Thoracic aorta (tissue), 2 donors: ENCODE measurements around the gene DBN1. TPM values are rescaled to one million over a fixed set of nuclear protein-coding genes. Genes with fewer than 3 reads are reported as not detected.

Experiments
- ATAC-seq: fragments of 150-250 bp; one replicate; pipeline ENCODE4 v1.8.0; 2017; ENCODE audit warnings: low read depth; ENCODE audit not compliant: insufficient number of reproducible peaks, low FRiP score
- DNase-seq: peaks from one replicate; pipeline ENCODE4 v3.0.0-alpha.2; 2020; ENCODE audit warnings: low spot score
- H3K27ac ChIP-seq, 2 donors: fragments of 200-600 bp; sonication (generic); 1 replicate in 1 of 2; 2 replicates in 1 of 2; pipeline ENCODE4 v1.5.1; 2016; ENCODE audit warnings: mild to moderate bottlenecking in 2 of 2, moderate library complexity in 2 of 2
- H3K27me3 ChIP-seq: fragments of 200-600 bp; sonication (generic); replicated peaks from 2 replicates; pipeline ENCODE4 v1.6.0; 2016; ENCODE audit warnings: mild to moderate bottlenecking; ENCODE audit not compliant: insufficient read depth
- H3K36me3 ChIP-seq: fragments of 200-600 bp; sonication (generic); one replicate; pipeline ENCODE4 v1.5.1; 2016
- H3K4me1 ChIP-seq, 2 donors: fragments of 200-600 bp; sonication (generic); 1 replicate in 1 of 2; 2 replicates in 1 of 2; pipeline versions ENCODE4 v1.5.1 to v1.6.0; 2016; ENCODE audit warnings: low read depth in 2 of 2, mild to moderate bottlenecking in 1 of 2; ENCODE audit not compliant: control insufficient read depth in 1 of 2
- H3K4me3 ChIP-seq: fragments of 200-600 bp; sonication (generic); 2 replicates; pipeline ENCODE4 v1.5.1; 2016; ENCODE audit warnings: mild to moderate bottlenecking
- H3K9me3 ChIP-seq: fragments of 200-600 bp; sonication (generic); 2 replicates; pipeline ENCODE4 v1.5.1; 2016
- CTCF ChIP-seq: fragments of 200-600 bp; sonication (generic); IDR thresholded peaks from one replicate; pipeline ENCODE4 v1.5.1; 2019; ENCODE audit warnings: antibody characterized with exemption
- total RNA-seq, 2 donors: library from RNA; depleted of rRNA; stranded (reverse); fragments of >200 nt; gene quantifications; one replicate each; pipeline versions ENCODE4 v1.1.0 to v1.2.3, GENCODE V29; 2016

Gene DBN1
- total RNA-seq, 2 donors from 2014 or later: 91.2 to 132 TPM

GRCh38 chr5:177467436-177467835, 6.0 kb downstream of the DBN1 start:
- ATAC-seq: no peak
- no peak for DNase-seq
- no peaks in the 10 kb centered on the region for H3K27me3 ChIP-seq
- H3K9me3 ChIP-seq: no peaks in the 10 kb centered on the region
- peaks cover 34% of the 10 kb centered on the region for H3K36me3 ChIP-seq
- no peak overlapping the region for H3K4me3 ChIP-seq
- TF ChIP-seq CTCF: no peak
- peaks cover 11 to 39% of the 10 kb centered on the region in 2 donors for H3K4me1 ChIP-seq
- H3K27ac ChIP-seq: no peak overlapping the region

DNA sequence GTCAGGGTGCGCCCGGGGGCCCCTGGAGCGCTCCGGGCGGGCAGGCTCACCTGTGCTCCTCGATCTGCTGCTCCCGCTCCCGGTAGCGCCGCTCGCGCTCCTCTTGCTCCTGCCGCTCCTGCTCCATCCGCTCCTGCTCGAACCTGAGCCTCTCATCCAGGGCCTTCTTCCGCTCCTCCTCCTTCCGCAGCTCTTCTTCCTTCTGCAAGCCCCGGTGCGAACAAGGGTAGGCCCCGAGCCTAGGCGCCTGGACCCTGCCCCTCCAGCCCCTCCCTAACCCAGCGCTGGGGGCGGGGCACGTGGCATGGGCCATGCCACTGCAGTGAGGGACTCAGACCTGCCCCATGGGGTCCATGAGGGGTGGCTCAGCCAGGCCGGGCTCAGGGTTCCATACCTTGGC, 6.6 kb downstream of the DBN1 start:
- H3K27me3 ChIP-seq: no peaks in the 10 kb centered on the region
- peaks cover 34% of the 10 kb centered on the region for H3K36me3 ChIP-seq
- no peak for ATAC-seq
- H3K27ac ChIP-seq: no peak overlapping the region
- peaks cover 7 to 33% of the 10 kb centered on the region in 2 donors for H3K4me1 ChIP-seq
- no peaks in the 10 kb centered on the region for H3K9me3 ChIP-seq
- no peak for TF ChIP-seq CTCF
- no peak overlapping the region for H3K4me3 ChIP-seq
- DNase-seq: no peak

- Histone ChIP-seq H3K27ac (no peak overlapping the region), H3K4me1 (peaks cover 0 to 15% of the 10 kb centered on the region in 2 donors), H3K4me3 (no peak overlapping the region), H3K9me3 (no peaks in the 10 kb centered on the region), H3K36me3 (peaks cover 34% of the 10 kb centered on the region), H3K27me3 (no peaks in the 10 kb centered on the region)
- TF ChIP-seq CTCF: no peak
- DNase-seq (no peak), ATAC-seq (no peak)
Observed at GRCh38 chr5:177465044-177465443, 8.4 kb downstream of the DBN1 start.

- no peak for ATAC-seq
- Histone ChIP-seq H3K27me3 (no peaks in the 10 kb centered on the region), H3K4me3 (no peak overlapping the region), H3K4me1 (peaks cover 0 to 8% of the 10 kb centered on the region in 2 donors), H3K36me3 (peaks cover 41% of the 10 kb centered on the region), H3K9me3 (no peaks in the 10 kb centered on the region), H3K27ac (no peak overlapping the region)
- no peak for DNase-seq
- no peak for TF ChIP-seq CTCF
Observed at GRCh38 chr5:177462021-177462670, 11.3 kb downstream of the DBN1 start.

GRCh38 chr5:177459819-177460628, 13.4 kb downstream of the DBN1 start:
- H3K27me3 ChIP-seq: no peaks in the 10 kb centered on the region
- H3K27ac ChIP-seq: no peak overlapping the region
- no peak for TF ChIP-seq CTCF
- DNase-seq (no peak), ATAC-seq (no peak)
- H3K4me1 ChIP-seq: peaks cover 4 to 26% of the 10 kb centered on the region in 2 donors
- no peak overlapping the region for H3K4me3 ChIP-seq
- no peaks in the 10 kb centered on the region for H3K9me3 ChIP-seq
- H3K36me3 ChIP-seq: peaks cover 20% of the 10 kb centered on the region
